DND-41 (cell line): ENCODE measurements around the gene GNG4.

Experiments used
- EZH2 ChIP-seq: IDR thresholded peaks from 3 replicates; pipeline ENCODE4 v1.6.1; 2012; ENCODE audit warnings: borderline replicate concordance, low read depth, mild to moderate bottlenecking, moderate library complexity, low read length, inconsistent platforms; ENCODE audit not compliant: severe bottlenecking
- TF ChIP-seq, protein P1 (sequence below): IDR thresholded peaks from 2 replicates; pipeline ENCODE4 v1.5.1; 2012; ENCODE audit warnings: borderline replicate concordance, low read length, moderate library complexity, mild to moderate bottlenecking; ENCODE audit not compliant: poor library complexity, severe bottlenecking; ENCODE audit errors: extremely low read depth

DNA sequence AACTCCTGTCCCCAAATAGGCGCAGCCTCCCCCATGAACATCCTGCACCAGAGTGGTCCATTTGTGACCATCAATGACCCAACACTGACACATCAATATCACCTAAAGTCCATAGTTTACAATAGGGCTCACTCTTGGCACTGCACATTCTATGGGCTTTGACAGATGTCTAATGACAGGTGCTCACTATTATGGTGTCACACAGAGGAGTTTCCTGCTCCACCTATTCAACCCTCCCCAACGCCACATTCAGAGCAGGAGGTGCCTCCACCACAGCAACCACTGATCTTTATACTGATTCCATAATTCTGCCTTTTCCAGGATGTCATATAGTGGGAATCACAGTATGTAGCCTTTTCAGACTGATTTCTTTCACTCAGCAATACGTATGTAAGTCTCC, 24.2 kb downstream of the GNG4 start:
- TF ChIP-seq, protein P1, sequence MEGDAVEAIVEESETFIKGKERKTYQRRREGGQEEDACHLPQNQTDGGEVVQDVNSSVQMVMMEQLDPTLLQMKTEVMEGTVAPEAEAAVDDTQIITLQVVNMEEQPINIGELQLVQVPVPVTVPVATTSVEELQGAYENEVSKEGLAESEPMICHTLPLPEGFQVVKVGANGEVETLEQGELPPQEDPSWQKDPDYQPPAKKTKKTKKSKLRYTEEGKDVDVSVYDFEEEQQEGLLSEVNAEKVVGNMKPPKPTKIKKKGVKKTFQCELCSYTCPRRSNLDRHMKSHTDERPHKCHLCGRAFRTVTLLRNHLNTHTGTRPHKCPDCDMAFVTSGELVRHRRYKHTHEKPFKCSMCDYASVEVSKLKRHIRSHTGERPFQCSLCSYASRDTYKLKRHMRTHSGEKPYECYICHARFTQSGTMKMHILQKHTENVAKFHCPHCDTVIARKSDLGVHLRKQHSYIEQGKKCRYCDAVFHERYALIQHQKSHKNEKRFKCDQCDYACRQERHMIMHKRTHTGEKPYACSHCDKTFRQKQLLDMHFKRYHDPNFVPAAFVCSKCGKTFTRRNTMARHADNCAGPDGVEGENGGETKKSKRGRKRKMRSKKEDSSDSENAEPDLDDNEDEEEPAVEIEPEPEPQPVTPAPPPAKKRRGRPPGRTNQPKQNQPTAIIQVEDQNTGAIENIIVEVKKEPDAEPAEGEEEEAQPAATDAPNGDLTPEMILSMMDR = no peak
- TF ChIP-seq EZH2 = no peak
